Karpas-422 (cell line): ENCODE measurements around the gene SPTLC3. TPM values are rescaled to one million over a fixed set of nuclear protein-coding genes. Genes with fewer than 3 reads are reported as not detected.

Experiments used
- DNase-seq: peaks from one replicate; pipeline ENCODE4 v3.0.0-alpha.2; 2015
- H2AFZ ChIP-seq: fragments of 200-600 bp; sonication (generic); 2 replicates; pipeline ENCODE4 v1.6.1; 2014; ENCODE audit warnings: antibody characterized with exemption, low read length, mixed read lengths
- H3K27ac ChIP-seq: fragments of 200-600 bp; sonication (generic); 2 replicates; pipeline ENCODE4 v1.5.1; 2014; ENCODE audit warnings: mild to moderate bottlenecking, low read length, moderate library complexity
- H3K27me3 ChIP-seq: fragments of 200-600 bp; sonication (generic); 2 replicates; pipeline ENCODE4 v1.6.1; 2014; ENCODE audit warnings: low read length, mixed read lengths
- H3K36me3 ChIP-seq: fragments of 200-600 bp; sonication (generic); 2 replicates; pipeline ENCODE4 v1.6.1; 2014; ENCODE audit warnings: low read length, mixed read lengths; ENCODE audit not compliant: insufficient read depth
- H3K4me1 ChIP-seq: fragments of 200-600 bp; sonication (generic); 2 replicates; pipeline ENCODE4 v1.6.1; 2014; ENCODE audit warnings: mild to moderate bottlenecking, low read length, mixed read lengths
- H3K4me2 ChIP-seq: fragments of 200-600 bp; sonication (generic); 2 replicates; pipeline ENCODE4 v1.6.1; 2014; ENCODE audit warnings: low read length, low read depth, mild to moderate bottlenecking; ENCODE audit not compliant: poor library complexity, severe bottlenecking
- H3K4me3 ChIP-seq: fragments of 200-600 bp; sonication (generic); 2 replicates; pipeline ENCODE4 v1.5.1; 2014; ENCODE audit warnings: mild to moderate bottlenecking, antibody characterized with exemption, low read length, mixed read lengths
- H3K79me2 ChIP-seq: fragments of 200-600 bp; sonication (generic); 2 replicates; pipeline ENCODE4 v1.6.1; 2014; ENCODE audit warnings: mild to moderate bottlenecking, low read length, mixed read lengths
- H3K9ac ChIP-seq: fragments of 200-600 bp; sonication (generic); 2 replicates; pipeline ENCODE4 v1.6.0; 2014; ENCODE audit warnings: low read length
- H3K9me2 ChIP-seq: fragments of 200-600 bp; sonication (generic), shearing (Covaris generic); replicated peaks from 2 replicates; pipeline ENCODE4 v1.6.0; 2014; ENCODE audit warnings: mild to moderate bottlenecking, low read length, moderate library complexity; ENCODE audit not compliant: insufficient read depth
- H3K9me3 ChIP-seq: fragments of 300-700, 200-600 bp; sonication (generic); 2 replicates; pipeline ENCODE4 v1.6.1; 2014; ENCODE audit warnings: low read length, mixed read lengths
- H4K20me1 ChIP-seq: fragments of 200-600 bp; sonication (generic); 2 replicates; pipeline ENCODE4 v1.6.1; 2014; ENCODE audit warnings: mild to moderate bottlenecking, antibody characterized with exemption, low read length, low read depth; ENCODE audit not compliant: insufficient read depth
- total RNA-seq: library from RNA; depleted of rRNA; stranded (reverse); fragments of >200 nt; shearing (Covaris generic); gene quantifications from 2 replicates; pipeline ENCODE4 v1.2.3, GENCODE V29; 2014; ENCODE audit warnings: low replicate concordance

SPTLC3 gene
- total RNA-seq, 1 experiment from 2014 or later: not detected

DNA sequence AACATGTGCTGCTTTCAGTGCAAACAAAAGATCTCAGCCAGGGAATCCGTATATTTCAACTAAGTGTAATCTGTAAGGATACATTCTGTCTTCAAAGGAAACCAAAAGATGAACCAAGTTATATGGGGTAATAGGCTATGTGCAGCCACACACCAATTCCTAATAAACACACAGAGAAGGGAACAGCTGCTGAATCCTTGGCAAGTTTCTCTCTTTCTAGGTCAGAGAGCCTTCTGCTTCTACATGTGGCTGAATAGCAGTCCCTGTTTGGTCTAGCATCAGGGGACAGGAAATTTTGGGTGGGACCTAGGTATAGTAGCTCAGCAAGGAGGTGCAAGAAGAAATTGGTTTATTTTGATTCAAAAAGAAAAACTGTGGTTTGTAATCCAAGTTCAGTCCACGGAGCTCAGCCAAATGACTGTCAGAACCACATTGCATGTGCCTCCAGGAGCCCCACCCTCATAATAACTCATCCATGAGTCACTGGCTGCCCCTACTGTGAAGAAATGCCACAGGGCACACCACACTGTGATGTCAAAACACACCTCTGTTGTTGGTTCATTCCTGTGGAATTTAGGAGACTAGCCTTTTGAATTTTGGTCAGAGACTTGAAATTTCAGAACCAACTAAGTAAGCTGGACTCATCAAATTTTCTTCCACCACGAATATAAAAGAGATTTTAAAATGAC lies 21.1 kb downstream of the SPTLC3 start:
- H3K4me1 ChIP-seq: no peaks in the 10 kb centered on the region
- no peak overlapping the region for H3K27ac ChIP-seq
- no peak overlapping the region for H3K4me2 ChIP-seq
- H2AFZ ChIP-seq: no peak overlapping the region
- H3K9ac ChIP-seq: no peak overlapping the region
- H3K36me3 ChIP-seq: no peaks in the 10 kb centered on the region
- H3K27me3 ChIP-seq: no peaks in the 10 kb centered on the region
- no peaks in the 10 kb centered on the region for H3K9me2 ChIP-seq
- no peak overlapping the region for H3K4me3 ChIP-seq
- no peaks in the 10 kb centered on the region for H3K79me2 ChIP-seq
- H4K20me1 ChIP-seq: no peaks in the 10 kb centered on the region
- no peaks in the 10 kb centered on the region for H3K9me3 ChIP-seq
- DNase-seq: no peak

DNA sequence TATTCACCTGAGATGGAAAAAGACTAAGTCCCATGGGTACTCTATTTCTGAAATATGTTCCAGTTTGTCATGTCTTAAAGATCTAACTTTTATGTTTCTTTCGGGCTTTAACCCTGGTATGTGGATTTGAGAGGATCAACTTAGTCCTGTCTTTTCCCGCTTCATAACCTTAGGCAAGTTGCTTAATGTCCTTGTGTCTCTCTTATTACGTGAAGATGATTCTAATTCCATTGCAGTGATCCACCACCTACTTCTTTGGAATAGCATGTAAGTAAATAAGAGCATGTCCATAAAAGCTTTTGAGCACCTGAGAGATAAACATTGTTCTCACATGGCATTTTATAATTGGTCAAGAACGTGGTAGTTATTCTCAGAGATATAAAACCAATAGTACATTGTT lies 23.0 kb downstream of the SPTLC3 start:
- Histone ChIP-seq H3K79me2 (no peaks in the 10 kb centered on the region), H3K4me3 (no peak overlapping the region), H3K9me3 (no peaks in the 10 kb centered on the region), H3K27me3 (no peaks in the 10 kb centered on the region), H4K20me1 (no peaks in the 10 kb centered on the region), H3K4me1 (no peaks in the 10 kb centered on the region), H3K9me2 (no peaks in the 10 kb centered on the region; the same call in 1 of the 2 replicates), H3K4me2 (no peak overlapping the region), H2AFZ (no peak overlapping the region), H3K36me3 (no peaks in the 10 kb centered on the region), H3K27ac (no peak overlapping the region), H3K9ac (no peak overlapping the region)
- DNase-seq: no peak

DNA sequence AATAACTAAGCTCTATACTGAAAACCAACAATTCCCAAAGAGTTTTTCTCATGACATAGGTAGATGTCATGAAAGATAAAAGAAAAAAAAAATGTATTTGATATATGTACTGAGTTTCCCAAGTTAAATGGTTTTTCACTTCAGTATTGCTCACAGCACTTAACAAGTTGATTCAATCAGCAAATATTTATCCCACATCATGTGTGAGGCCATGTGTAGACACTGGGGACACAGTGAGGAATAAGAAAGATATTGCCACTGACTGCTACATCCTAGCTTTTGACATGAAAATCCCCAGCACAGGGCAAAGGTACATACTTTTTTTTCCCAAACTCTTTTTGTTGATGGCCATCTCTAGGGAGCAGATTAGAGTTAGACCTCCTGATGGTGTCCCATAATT lies 25.3 kb downstream of the SPTLC3 start:
- Histone ChIP-seq H4K20me1 (no peaks in the 10 kb centered on the region), H3K9me3 (no peaks in the 10 kb centered on the region), H3K4me1 (no peaks in the 10 kb centered on the region), H3K27me3 (no peaks in the 10 kb centered on the region; the same call in 1 of the 2 replicates), H3K4me2 (no peak overlapping the region), H2AFZ (no peak overlapping the region), H3K27ac (no peak overlapping the region), H3K79me2 (no peaks in the 10 kb centered on the region), H3K9ac (no peak overlapping the region), H3K36me3 (no peaks in the 10 kb centered on the region), H3K9me2 (no peaks in the 10 kb centered on the region; the same call in 1 of the 2 replicates), H3K4me3 (no peak overlapping the region)
- DNase-seq: no peak

DNA sequence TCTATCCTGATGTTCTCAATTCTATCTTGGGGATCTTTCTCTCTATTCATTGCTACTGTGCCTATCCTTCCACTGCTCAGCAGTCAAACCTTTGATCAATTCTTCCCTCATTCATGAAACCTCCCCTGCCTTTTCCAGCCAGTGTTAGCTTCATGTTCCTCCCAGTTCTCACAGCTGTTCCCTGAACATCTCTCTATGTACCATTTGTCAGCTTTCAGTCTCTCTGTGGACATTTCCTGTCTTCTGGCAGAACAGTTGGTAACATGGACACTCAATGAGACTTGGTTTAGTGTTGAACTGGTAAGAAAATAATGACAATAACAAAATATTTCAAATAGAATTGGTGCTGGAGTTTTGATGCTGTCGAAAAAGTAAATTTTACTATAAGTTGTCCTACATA lies 26.2 kb downstream of the SPTLC3 start:
- Histone ChIP-seq H3K4me1 (no peaks in the 10 kb centered on the region), H3K36me3 (no peaks in the 10 kb centered on the region), H3K27ac (no peak overlapping the region), H3K9me2 (no peaks in the 10 kb centered on the region; the same call in 1 of the 2 replicates), H3K4me3 (no peak overlapping the region), H3K27me3 (no peaks in the 10 kb centered on the region; the same call in 1 of the 2 replicates), H3K79me2 (no peaks in the 10 kb centered on the region), H4K20me1 (no peaks in the 10 kb centered on the region), H3K9me3 (no peaks in the 10 kb centered on the region), H2AFZ (no peak overlapping the region), H3K9ac (no peak overlapping the region), H3K4me2 (no peak overlapping the region)
- no peak for DNase-seq

- Histone ChIP-seq H3K4me2 (no peak overlapping the region), H3K9me3 (no peaks in the 10 kb centered on the region), H2AFZ (no peak overlapping the region), H3K4me3 (no peak overlapping the region), H4K20me1 (no peaks in the 10 kb centered on the region), H3K79me2 (no peaks in the 10 kb centered on the region), H3K36me3 (no peaks in the 10 kb centered on the region), H3K4me1 (no peaks in the 10 kb centered on the region), H3K27me3 (no peaks in the 10 kb centered on the region; the same call in 1 of the 2 replicates), H3K9me2 (no peaks in the 10 kb centered on the region; the same call in 1 of the 2 replicates), H3K27ac (no peak overlapping the region), H3K9ac (no peak overlapping the region)
- no peak for DNase-seq
Observed at GRCh38 chr20:13035399-13036152, 26.8 kb downstream of the SPTLC3 start.

- Histone ChIP-seq H4K20me1 (no peaks in the 10 kb centered on the region), H3K27me3 (no peaks in the 10 kb centered on the region; the same call in 1 of the 2 replicates), H3K9me2 (no peaks in the 10 kb centered on the region; the same call in 1 of the 2 replicates), H3K9ac (no peak overlapping the region), H3K4me2 (no peak overlapping the region), H3K9me3 (no peaks in the 10 kb centered on the region), H3K4me1 (no peaks in the 10 kb centered on the region), H2AFZ (no peak overlapping the region), H3K27ac (no peak overlapping the region), H3K79me2 (no peaks in the 10 kb centered on the region), H3K36me3 (no peaks in the 10 kb centered on the region), H3K4me3 (no peak overlapping the region)
- no peak for DNase-seq
Observed at GRCh38 chr20:13037727-13038126, 29.0 kb downstream of the SPTLC3 start.

GRCh38 chr20:13041574-13042457 lies 33.0 kb downstream of the SPTLC3 start:
- H3K9ac ChIP-seq: no peak overlapping the region
- no peaks in the 10 kb centered on the region for H3K4me1 ChIP-seq
- no peak for DNase-seq
- no peak overlapping the region for H3K4me3 ChIP-seq
- no peak overlapping the region for H3K27ac ChIP-seq
- H4K20me1 ChIP-seq: no peaks in the 10 kb centered on the region
- no peak overlapping the region for H2AFZ ChIP-seq
- H3K27me3 ChIP-seq: no peaks in the 10 kb centered on the region; the same call in 1 of the 2 replicates
- H3K36me3 ChIP-seq: no peaks in the 10 kb centered on the region
- H3K9me3 ChIP-seq: no peaks in the 10 kb centered on the region
- no peaks in the 10 kb centered on the region; the same call in 1 of the 2 replicates for H3K9me2 ChIP-seq
- no peaks in the 10 kb centered on the region for H3K79me2 ChIP-seq
- no peak overlapping the region for H3K4me2 ChIP-seq

DNA sequence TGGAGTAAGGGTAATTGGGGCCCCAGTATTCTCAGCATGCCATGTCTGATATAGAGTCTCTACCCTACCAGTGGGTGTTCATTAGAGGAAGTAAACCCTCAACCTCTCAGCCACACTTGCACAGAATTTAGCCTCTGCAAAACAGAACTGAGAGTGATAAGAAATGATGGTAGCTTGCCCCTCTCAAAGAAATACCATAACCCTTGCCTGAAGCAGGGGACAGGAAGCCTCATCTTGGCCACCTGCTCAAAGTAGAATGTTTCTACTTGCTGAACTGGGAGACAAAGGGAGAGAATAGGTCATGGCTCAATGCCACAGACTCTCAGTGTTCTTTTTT lies 33.7 kb downstream of the SPTLC3 start:
- Histone ChIP-seq H3K4me2 (no peak overlapping the region), H3K36me3 (no peaks in the 10 kb centered on the region), H3K4me1 (no peaks in the 10 kb centered on the region), H3K9ac (no peak overlapping the region), H4K20me1 (no peaks in the 10 kb centered on the region), H3K9me3 (no peaks in the 10 kb centered on the region), H3K27ac (no peak overlapping the region), H3K9me2 (no peaks in the 10 kb centered on the region), H3K27me3 (no peaks in the 10 kb centered on the region; the same call in 1 of the 2 replicates), H3K79me2 (no peaks in the 10 kb centered on the region), H3K4me3 (no peak overlapping the region), H2AFZ (no peak overlapping the region)
- DNase-seq: no peak
